ENCODE data around the gene RAD9A. TPM values are rescaled to one million over a fixed set of nuclear protein-coding genes. Genes with fewer than 3 reads are reported as not detected.

The RAD9A gene
- total and polyA plus RNA-seq, 4 donors, result 14.1 to 35.9 (median 21.2) TPM

DNA sequence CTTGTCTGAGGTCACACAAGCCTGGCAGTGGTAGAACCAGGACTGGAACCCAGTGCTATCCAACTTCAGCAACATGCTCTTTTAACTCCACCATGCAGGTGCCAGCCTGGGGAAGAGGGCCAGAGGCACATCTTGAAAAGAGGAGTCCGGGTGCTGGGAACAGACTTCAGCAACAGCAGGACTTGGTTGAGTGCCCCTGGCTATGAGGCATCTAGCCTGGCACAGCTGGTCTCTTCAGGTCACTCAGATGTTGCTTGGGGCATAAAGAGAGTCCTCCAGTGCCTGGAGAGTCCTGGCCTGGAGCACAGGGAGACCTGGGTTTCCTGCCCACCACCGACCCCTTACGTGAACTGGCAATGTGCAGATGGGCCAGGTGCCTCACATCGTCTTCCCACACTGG lies 13.2 kb upstream of the RAD9A start:
- TF ChIP-seq CTCF (IDR thresholded peaks at IDR 0.05; ENCODE audit: control extremely low read depth, extremely low read depth), result no peak
- no peaks in the 10 kb centered on the region for H3K36me3 ChIP-seq (ENCODE audit: control insufficient read depth in 4 of 4, insufficient read depth in 4 of 4, low read length in 4 of 4)
- H3K9me3 ChIP-seq (ENCODE audit: control insufficient read depth in 4 of 4, insufficient read depth in 3 of 4, low read length in 3 of 4), result no peaks in the 10 kb centered on the region
- ATAC-seq (ENCODE audit: insufficient read depth, low FRiP score) (no peak), DNase-seq (no peak)
- no peak overlapping the region for H3K27ac ChIP-seq (ENCODE audit: low read depth in 1 of 2, low read length in 1 of 2)
- peaks cover 0 to 7% (median 0%) of the 10 kb centered on the region in 3 donors for H3K27me3 ChIP-seq (ENCODE audit: control insufficient read depth in 3 of 3, insufficient read depth in 3 of 3, low read length in 2 of 3)
- peaks cover 0 to 16% (median 6%) of the 10 kb centered on the region in 5 donors for H3K4me1 ChIP-seq (ENCODE audit: control insufficient read depth in 5 of 5, insufficient read depth in 5 of 5, low read length in 5 of 5)
- H3K4me3 ChIP-seq, result no peak overlapping the region
- H3K9ac ChIP-seq (ENCODE audit: insufficient read depth in 1 of 2, low read length in 2 of 2), result no peak overlapping the region
- whole genome bisulfite sequencing, 2 donors, result 88% methylated on average over 4 of the region's 4 CpGs

DNA sequence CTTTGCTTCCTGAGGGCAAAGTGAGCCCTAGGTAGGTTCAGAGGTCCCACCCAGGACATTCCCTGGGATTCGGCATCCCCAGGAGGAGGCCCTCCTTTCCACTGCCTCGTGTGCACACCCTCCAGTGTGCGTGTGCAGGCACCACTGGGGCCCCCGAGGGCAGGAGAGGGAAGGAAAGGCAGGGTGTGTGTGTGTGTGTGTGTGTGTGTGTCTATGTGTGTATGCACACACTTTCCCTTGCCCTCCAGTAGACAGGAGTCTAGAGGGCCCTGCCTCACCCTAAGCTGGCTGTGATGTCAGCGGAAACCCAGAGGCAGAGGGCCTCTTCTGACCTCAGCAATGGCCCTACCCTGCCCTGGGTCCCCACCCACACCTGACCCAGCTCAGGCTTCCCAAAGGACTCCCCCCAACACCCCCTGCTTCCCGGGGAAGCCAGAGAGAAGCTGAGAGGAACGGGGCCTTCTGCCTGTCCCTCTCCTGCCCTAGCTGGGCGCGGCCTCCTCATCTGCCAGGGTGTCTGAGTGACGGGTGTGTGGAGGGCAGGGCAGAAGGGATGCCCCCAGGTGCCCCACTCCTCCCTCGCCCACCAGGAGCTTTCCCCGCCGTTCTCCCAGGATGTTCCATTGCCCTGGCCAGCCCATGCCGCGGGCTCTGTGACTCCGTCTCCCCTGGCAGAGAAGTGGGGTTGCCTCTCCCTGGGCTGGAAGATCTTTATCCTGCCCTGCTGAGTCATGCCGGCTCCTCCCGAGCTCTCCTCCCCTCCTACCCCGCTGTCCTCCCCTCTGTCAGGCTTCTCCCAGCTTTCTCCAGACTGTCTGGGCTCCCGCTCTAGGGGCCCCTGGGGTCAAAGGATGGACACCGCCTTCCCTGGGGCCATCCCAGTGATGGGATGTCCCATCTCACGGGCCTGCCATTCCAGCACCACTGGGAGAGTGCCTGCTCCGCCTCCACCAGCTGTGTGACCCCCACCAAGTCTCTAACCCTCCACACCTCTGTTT lies 12.4 kb upstream of the RAD9A start:
- DNase-seq (no peak), ATAC-seq (ENCODE audit: insufficient read depth, low FRiP score) (no peak)
- TF ChIP-seq CTCF (IDR thresholded peaks at IDR 0.05; ENCODE audit: control extremely low read depth, extremely low read depth), result no peak
- Histone ChIP-seq H3K9ac (ENCODE audit: insufficient read depth in 1 of 2, low read length in 2 of 2) (no peak overlapping the region), H3K36me3 (ENCODE audit: control insufficient read depth in 4 of 4, insufficient read depth in 4 of 4, low read length in 4 of 4) (no peaks in the 10 kb centered on the region), H3K9me3 (ENCODE audit: control insufficient read depth in 4 of 4, insufficient read depth in 3 of 4, low read length in 3 of 4) (no peaks in the 10 kb centered on the region), H3K27ac (ENCODE audit: low read depth in 1 of 2, low read length in 1 of 2) (no peak overlapping the region), H3K4me1 (ENCODE audit: control insufficient read depth in 5 of 5, insufficient read depth in 5 of 5, low read length in 5 of 5) (peaks cover 0 to 11% (median 6%) of the 10 kb centered on the region in 5 donors), H3K27me3 (ENCODE audit: control insufficient read depth in 3 of 3, insufficient read depth in 3 of 3, low read length in 2 of 3) (peaks cover 0 to 7% (median 0%) of the 10 kb centered on the region in 3 donors), H3K4me3 (no peak overlapping the region)
- 64 to 73% methylated on average over 23 of the region's 23 CpGs for WGBS, 2 donors

DNA sequence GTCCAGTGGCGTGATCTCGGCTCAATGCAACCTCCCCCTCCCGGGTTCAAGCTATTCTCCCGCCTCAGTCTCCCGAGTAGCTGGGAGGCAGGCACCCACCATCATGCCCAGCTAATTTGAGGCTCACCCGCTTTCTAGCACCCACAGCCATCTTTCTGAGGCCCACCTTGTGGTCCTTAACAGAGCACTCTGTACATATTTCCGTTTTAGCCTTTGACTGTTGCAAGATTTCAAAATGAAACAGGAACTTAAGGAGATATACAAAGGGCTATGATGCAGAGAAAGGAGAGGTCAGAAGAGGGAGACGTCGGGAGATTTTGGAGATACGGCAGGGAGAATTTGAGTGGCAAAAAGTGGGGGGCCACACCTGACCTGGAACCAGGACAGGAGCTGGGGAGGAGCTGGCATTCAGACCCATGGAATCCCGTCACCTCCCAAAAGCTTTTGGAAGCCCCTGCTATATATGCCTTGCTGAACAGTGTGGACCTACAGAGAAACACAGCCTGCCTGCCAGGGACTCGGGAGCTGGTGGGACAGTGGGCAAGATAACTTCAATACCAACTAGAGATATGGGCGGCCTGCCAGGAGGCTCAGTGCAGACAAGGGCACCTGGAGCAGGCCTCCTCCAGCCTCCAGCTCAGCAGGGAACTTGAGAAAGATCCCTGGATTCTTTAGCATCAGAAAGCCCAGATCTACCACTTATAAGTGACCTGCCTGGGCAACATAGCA lies 10.4 kb upstream of the RAD9A start:
- peak overlapping the region in 1 of 2 donors; percentile 35 for H3K27ac ChIP-seq (ENCODE audit: low read depth in 1 of 2, low read length in 1 of 2)

More for the DNA sequence above, 10.4 kb upstream of the RAD9A start:
- Histone ChIP-seq H3K27me3 (ENCODE audit: control insufficient read depth in 3 of 3, insufficient read depth in 3 of 3, low read length in 2 of 3) (no peaks in the 10 kb centered on the region), H3K4me3 (no peak overlapping the region), H3K9me3 (ENCODE audit: control insufficient read depth in 4 of 4, insufficient read depth in 3 of 4, low read length in 3 of 4) (no peaks in the 10 kb centered on the region), H3K4me1 (ENCODE audit: control insufficient read depth in 5 of 5, insufficient read depth in 5 of 5, low read length in 5 of 5) (peaks cover 0 to 7% (median 0%) of the 10 kb centered on the region in 5 donors), H3K36me3 (ENCODE audit: control insufficient read depth in 4 of 4, insufficient read depth in 4 of 4, low read length in 4 of 4) (no peaks in the 10 kb centered on the region), H3K9ac (ENCODE audit: insufficient read depth in 1 of 2, low read length in 2 of 2) (no peak overlapping the region)
- DNase-seq, result no peak
- TF ChIP-seq CTCF (IDR thresholded peaks at IDR 0.05; ENCODE audit: control extremely low read depth, extremely low read depth), result no peak
- WGBS, 2 donors, result 50 to 71% methylated on average over 13 of the region's 13 CpGs
- ATAC-seq (ENCODE audit: insufficient read depth, low FRiP score), result no peak

Data from lung (tissue), 12 donors.